Breast epithelium (tissue), 3 donors: ENCODE data around the gene TAMALIN.

Experiments
- POLR2A ChIP-seq: fragments of 450-650 bp; IDR thresholded peaks from one replicate; pipeline ENCODE4 v1.6.1; 2016; ENCODE audit warnings: antibody characterized with exemption, mild to moderate bottlenecking, moderate library complexity
- POLR2AphosphoS5 ChIP-seq, 3 donors: sonication (generic); formaldehyde crosslinking; IDR thresholded peaks; one replicate each; pipeline ENCODE4 v1.6.1; 2017; ENCODE audit warnings: antibody characterized with exemption in 3 of 3
- TF ChIP-seq, protein P1 (sequence below), 3 donors: fragments of 450-650 bp; IDR thresholded peaks; one replicate each; pipeline ENCODE4 v1.5.1; 2016 to 2017; ENCODE audit warnings: antibody characterized with exemption in 3 of 3, mild to moderate bottlenecking in 3 of 3, moderate library complexity in 3 of 3

DNA sequence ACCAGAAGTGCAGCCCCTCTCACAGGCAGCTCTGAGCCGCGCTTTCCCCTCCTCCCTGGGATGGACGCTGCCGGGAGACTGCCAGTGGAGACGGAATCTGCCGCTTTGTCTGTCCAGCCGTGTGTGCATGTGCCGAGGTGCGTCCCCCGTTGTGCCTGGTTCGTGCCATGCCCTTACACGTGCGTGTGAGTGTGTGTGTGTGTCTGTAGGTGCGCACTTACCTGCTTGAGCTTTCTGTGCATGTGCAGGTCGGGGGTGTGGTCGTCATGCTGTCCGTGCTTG lies 12.3 kb upstream of the TAMALIN start:
- TF ChIP-seq, protein P1, sequence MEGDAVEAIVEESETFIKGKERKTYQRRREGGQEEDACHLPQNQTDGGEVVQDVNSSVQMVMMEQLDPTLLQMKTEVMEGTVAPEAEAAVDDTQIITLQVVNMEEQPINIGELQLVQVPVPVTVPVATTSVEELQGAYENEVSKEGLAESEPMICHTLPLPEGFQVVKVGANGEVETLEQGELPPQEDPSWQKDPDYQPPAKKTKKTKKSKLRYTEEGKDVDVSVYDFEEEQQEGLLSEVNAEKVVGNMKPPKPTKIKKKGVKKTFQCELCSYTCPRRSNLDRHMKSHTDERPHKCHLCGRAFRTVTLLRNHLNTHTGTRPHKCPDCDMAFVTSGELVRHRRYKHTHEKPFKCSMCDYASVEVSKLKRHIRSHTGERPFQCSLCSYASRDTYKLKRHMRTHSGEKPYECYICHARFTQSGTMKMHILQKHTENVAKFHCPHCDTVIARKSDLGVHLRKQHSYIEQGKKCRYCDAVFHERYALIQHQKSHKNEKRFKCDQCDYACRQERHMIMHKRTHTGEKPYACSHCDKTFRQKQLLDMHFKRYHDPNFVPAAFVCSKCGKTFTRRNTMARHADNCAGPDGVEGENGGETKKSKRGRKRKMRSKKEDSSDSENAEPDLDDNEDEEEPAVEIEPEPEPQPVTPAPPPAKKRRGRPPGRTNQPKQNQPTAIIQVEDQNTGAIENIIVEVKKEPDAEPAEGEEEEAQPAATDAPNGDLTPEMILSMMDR (IDR thresholded peaks at IDR 0.05), result no peak
- TF ChIP-seq POLR2A (no peak), POLR2AphosphoS5 (IDR thresholded peaks at IDR 0.05) (no peak)
